Measurements from ENCODE around the gene POU2AF3.
"Not testable (repeated sequence)": the region's sequence is repeated elsewhere in the genome, so short reads cannot be mapped to it uniquely, and the experiment has no call there.

POU2AF3 gene

GRCh38 chr11:111285189-111286091, 12.9 kb upstream of the POU2AF3 start:
- Mint-ChIP-seq H3K27me3 (ENCODE audit: low read depth) (no peaks in the 10 kb centered on the region), H3K4me3 (no peak overlapping the region), H3K4me1 (ENCODE audit: low read depth) (no peaks in the 10 kb centered on the region), H3K9me3 (no peaks in the 10 kb centered on the region), H3K27ac (no peak overlapping the region), H3K36me3 (ENCODE audit: low read depth) (no peaks in the 10 kb centered on the region)

GRCh38 chr11:111291764-111292163, 6.6 kb upstream of the POU2AF3 start:
- no peak overlapping the region for H3K4me3 Mint-ChIP-seq
- H3K36me3 Mint-ChIP-seq (ENCODE audit: low read depth), result no peaks in the 10 kb centered on the region
- no peak overlapping the region for H3K27ac Mint-ChIP-seq
- no peaks in the 10 kb centered on the region for H3K4me1 Mint-ChIP-seq (ENCODE audit: low read depth)
- H3K9me3 Mint-ChIP-seq, result no peaks in the 10 kb centered on the region
- H3K27me3 Mint-ChIP-seq (ENCODE audit: low read depth), result peaks cover 7% of the 10 kb centered on the region

- H3K36me3 Mint-ChIP-seq (ENCODE audit: low read depth); H3K4me3 Mint-ChIP-seq; H3K9me3 Mint-ChIP-seq; H3K27ac Mint-ChIP-seq; H3K4me1 Mint-ChIP-seq (ENCODE audit: low read depth): not testable (repeated sequence)
- H3K27me3 Mint-ChIP-seq (ENCODE audit: low read depth), result peaks cover 11% of the 10 kb centered on the region
Measured at GRCh38 chr11:111292408-111292807, 5.9 kb upstream of the POU2AF3 start.

- H3K27ac Mint-ChIP-seq, result no peak overlapping the region
Measured at GRCh38 chr11:111296196-111296595, 2.1 kb upstream of the POU2AF3 start.

DNA sequence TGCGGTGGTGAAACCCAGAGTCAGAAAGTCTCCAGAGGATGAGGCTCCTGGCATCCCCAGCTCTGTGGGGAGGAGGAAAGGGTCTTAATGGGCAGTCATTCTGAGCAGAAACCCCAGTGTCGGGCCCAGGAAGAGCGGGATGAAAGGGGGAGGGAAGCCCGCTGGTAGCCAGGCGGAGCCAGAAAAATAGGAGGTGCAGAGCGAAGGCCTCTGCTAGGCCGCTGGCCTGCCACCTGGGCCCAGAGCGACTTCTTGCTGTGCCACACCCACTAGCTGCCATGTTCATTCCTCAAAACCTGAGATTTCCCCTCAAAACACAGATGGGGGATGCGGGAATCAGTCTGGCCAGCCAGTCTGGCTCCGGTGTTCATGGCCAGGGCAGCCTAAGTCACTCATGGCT, 650 bp upstream of the POU2AF3 start:
- H3K36me3 Mint-ChIP-seq (ENCODE audit: low read depth), result no peaks in the 10 kb centered on the region
- peaks cover 3% of the 10 kb centered on the region for H3K4me1 Mint-ChIP-seq (ENCODE audit: low read depth)
- H3K4me3 Mint-ChIP-seq, result no peak overlapping the region
- H3K27me3 Mint-ChIP-seq (ENCODE audit: low read depth), result peaks cover 51% of the 10 kb centered on the region
- H3K27ac Mint-ChIP-seq, result no peak overlapping the region
- H3K9me3 Mint-ChIP-seq, result no peaks in the 10 kb centered on the region

More at GRCh38 chr11:111296196-111296595, 2.1 kb upstream of the POU2AF3 start:
- Mint-ChIP-seq H3K36me3 (ENCODE audit: low read depth) (no peaks in the 10 kb centered on the region), H3K4me1 (ENCODE audit: low read depth) (peaks cover 3% of the 10 kb centered on the region), H3K4me3 (no peak overlapping the region), H3K9me3 (no peaks in the 10 kb centered on the region), H3K27me3 (ENCODE audit: low read depth) (peaks cover 38% of the 10 kb centered on the region)

DNA sequence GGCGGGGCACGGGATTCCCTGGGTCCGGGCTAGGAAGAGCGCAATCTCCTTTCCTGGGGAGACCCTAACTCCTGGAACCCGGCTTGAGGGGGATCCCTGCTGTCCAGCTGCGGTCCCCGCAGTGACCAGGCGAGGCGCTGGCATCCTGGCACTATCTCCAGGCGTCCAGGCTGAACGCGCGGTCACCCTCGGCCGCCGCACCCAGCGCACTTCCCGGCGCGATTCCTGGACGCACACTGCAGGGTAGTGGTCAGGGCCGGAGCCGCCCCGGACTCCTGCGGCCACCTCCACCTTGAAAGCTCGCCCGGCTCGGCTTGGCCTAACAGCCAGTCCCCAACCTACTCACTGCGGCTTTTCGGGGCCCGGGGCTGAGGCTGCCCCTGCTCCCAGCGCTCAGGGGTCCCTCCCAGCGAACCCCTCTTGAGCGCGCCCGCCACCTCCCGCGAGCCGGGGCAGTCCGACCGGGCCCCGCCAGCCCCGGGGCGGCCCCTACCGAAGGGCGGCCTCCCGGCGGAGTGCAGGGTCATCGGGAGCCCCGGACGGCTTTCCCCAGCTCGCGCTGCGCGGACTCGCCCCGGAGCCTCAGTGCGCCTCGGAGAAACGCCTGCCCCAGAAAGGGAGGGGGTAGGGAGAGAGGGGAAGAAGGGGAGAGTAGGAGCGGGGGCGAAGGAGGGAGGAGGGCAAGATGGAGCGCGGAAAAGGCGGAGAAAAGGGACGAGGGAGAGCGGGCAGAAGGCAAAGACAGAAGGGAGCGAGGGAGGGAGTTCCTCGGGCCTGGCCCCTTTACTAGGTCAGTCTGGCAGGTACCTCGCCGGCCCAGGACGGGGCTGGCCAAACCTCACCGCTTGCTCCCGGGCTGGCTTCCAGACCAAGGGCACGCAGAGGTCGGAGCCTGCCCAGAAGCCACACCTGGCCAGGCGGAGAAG, 1.0 kb downstream of the POU2AF3 start:
- no peak overlapping the region for H3K4me3 Mint-ChIP-seq
- H3K36me3 Mint-ChIP-seq (ENCODE audit: low read depth), result no peaks in the 10 kb centered on the region
- peaks cover 57% of the 10 kb centered on the region for H3K27me3 Mint-ChIP-seq (ENCODE audit: low read depth)
- H3K4me1 Mint-ChIP-seq (ENCODE audit: low read depth), result peaks cover 3% of the 10 kb centered on the region
- H3K27ac Mint-ChIP-seq, result no peak overlapping the region
- H3K9me3 Mint-ChIP-seq, result no peaks in the 10 kb centered on the region

DNA sequence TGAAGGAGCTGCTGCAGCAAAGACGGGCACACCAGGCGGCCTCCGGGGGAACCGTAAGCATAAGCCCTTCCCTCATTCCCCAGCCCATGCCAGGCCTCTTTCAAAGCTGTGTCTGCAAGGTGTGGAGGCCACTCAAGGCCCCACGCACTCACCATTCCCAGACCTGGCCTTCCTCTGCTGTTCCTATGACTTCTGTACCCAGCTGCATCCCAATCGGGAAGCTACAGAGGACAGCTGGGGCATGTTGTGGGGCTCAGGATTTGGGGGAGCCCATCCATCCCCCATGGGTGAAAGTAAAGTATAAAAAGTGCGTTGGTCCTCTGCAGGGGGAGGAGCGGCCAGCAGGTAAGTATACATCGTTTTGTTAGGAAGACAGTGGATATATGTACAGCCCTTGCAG, 2.2 kb downstream of the POU2AF3 start:
- H3K4me3 Mint-ChIP-seq, result no peak overlapping the region
- H3K4me1 Mint-ChIP-seq (ENCODE audit: low read depth), result peaks cover 3% of the 10 kb centered on the region
- no peaks in the 10 kb centered on the region for H3K9me3 Mint-ChIP-seq
- peaks cover 69% of the 10 kb centered on the region for H3K27me3 Mint-ChIP-seq (ENCODE audit: low read depth)
- H3K36me3 Mint-ChIP-seq (ENCODE audit: low read depth), result no peaks in the 10 kb centered on the region
- H3K27ac Mint-ChIP-seq, result no peak overlapping the region

DNA sequence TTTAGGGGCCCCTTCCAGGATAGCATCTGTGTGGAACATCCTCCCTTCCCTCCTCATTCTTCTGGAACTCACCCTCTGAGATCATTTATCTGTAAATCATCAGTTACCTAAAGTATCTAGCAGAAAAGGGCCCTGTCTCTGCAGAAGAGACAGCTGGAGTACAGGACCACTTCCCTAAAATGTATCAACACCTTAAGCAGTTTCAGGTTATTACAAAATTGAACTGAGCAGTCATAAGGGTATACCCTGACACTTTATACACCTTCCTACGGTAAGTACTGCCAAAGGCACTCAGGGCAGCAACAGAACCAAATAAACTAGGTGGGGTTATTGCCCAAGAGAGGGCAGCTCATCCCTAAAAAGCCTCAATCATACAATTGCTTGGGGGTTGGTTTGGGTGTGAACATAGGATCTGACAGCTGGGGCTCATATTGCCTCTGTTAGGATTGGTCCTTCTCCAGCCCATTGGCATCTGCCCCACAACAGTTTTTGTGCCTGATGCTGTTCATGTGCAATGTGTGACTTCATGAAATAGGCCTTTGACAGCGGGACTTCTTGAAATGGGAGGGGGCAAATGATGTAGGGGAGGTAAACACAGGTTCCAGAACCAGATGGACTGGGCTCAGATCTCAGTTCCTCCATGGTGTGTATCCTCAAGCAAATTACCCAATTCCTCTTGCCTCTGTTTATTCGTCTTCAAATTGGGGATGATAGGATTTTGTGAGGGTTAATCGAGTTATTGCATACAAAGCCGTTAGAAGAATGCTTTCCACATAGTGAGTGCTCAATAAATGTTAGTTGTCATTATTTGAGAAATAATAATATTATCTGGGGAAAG, 2.9 kb downstream of the POU2AF3 start:
- H3K36me3 Mint-ChIP-seq (ENCODE audit: low read depth), result no peaks in the 10 kb centered on the region
- H3K4me3 Mint-ChIP-seq, result no peak overlapping the region
- H3K9me3 Mint-ChIP-seq, result no peaks in the 10 kb centered on the region
- no peak overlapping the region for H3K27ac Mint-ChIP-seq
- peaks cover 3% of the 10 kb centered on the region for H3K4me1 Mint-ChIP-seq (ENCODE audit: low read depth)
- H3K27me3 Mint-ChIP-seq (ENCODE audit: low read depth), result peaks cover 75% of the 10 kb centered on the region

DNA sequence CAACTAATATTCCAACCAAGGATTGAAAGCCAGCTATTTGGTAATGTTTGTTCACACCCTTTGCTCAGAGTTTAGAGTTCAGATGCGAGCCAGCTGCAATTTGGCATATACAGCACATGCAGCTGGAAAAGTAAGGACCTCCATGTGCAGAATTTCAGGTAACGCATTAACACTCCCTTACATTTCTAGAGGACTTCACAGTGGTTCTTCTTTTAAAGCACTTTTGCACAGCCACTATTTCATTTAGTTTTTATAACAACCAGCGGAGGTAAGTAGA, 3.4 kb downstream of the POU2AF3 start:
- H3K4me1 Mint-ChIP-seq (ENCODE audit: low read depth), result peaks cover 3% of the 10 kb centered on the region
- no peaks in the 10 kb centered on the region for H3K36me3 Mint-ChIP-seq (ENCODE audit: low read depth)
- H3K27me3 Mint-ChIP-seq (ENCODE audit: low read depth), result peaks cover 78% of the 10 kb centered on the region
- no peak overlapping the region for H3K4me3 Mint-ChIP-seq
- H3K9me3 Mint-ChIP-seq, result no peaks in the 10 kb centered on the region
- no peak overlapping the region for H3K27ac Mint-ChIP-seq

DNA sequence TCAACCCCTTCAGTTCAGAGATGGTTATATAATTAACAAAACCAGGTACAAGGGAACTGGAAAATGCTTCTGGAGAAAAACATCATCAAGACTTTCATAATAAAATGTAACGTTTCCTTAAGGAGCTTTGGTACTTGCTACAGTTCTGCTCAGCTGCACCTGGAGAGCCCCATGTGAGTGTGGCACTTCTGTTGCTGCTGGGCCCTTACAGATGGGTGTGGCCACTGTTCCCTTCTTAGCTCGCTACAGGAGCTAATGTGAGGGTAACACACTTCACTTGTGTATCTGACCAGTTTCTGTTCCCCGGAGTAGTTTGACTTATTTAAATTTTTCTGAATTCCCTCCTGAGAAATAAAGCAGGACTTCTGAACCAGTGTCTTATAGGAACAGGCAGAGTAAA, 4.0 kb downstream of the POU2AF3 start:
- Mint-ChIP-seq H3K4me3 (no peak overlapping the region), H3K4me1 (ENCODE audit: low read depth) (peaks cover 3% of the 10 kb centered on the region), H3K27ac (no peak overlapping the region)

DNA sequence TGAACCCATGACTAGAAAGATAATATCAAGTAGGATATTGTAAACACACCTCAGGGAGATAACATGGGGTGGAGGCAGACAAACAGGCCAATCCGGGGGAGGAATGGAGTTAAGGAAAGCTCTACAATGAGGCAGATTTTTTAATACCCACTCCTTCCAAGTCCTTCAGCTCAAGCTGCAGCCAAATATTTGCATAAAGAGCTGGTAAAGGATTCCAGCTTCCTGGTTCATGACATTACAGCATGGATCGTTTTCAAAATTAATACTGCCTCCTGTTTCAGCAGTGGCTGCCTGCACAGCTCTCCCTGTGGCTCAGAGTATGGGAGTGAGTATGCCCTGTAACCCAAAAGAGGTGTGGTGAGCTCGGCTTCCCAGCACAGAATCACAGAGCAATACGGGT, 5.1 kb downstream of the POU2AF3 start:
- Mint-ChIP-seq H3K4me3 (no peak overlapping the region), H3K27me3 (ENCODE audit: low read depth) (peaks cover 69% of the 10 kb centered on the region), H3K27ac (no peak overlapping the region), H3K4me1 (ENCODE audit: low read depth) (no peaks in the 10 kb centered on the region), H3K36me3 (ENCODE audit: low read depth) (no peaks in the 10 kb centered on the region), H3K9me3 (no peaks in the 10 kb centered on the region)

More for the DNA sequence above, 4.0 kb downstream of the POU2AF3 start:
- H3K36me3 Mint-ChIP-seq (ENCODE audit: low read depth), result no peaks in the 10 kb centered on the region
- H3K27me3 Mint-ChIP-seq (ENCODE audit: low read depth), result peaks cover 80% of the 10 kb centered on the region
- H3K9me3 Mint-ChIP-seq, result no peaks in the 10 kb centered on the region

DNA sequence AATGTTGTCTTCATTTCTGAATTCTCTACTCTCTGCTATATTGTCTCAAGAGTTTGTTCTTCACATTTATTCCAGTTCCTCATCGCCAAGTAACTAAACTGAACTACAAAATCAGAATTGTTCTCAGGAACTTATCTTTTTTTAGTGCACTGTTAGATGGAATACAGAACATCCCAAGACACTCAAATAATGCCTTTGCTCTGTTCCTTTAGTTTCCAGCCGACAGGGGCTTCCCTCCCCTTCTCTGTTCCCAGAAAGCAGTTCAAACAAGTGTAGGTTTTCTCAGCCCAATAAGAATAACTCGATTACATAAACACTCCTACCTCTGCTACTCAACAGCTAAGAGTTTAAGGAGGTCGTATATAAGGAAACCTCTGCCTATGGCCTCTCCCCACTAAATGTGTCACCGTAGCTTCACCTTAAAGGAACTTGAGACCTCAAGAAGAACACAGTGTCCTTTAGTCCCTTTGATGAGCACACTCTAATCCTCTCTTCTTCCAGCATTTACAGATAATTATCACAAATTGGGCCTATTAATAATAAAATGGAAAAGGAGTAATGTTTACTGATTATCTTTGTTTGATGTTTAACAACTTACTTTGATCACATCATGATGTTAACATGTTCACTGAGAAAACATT, 6.9 kb downstream of the POU2AF3 start:
- no peaks in the 10 kb centered on the region for H3K4me1 Mint-ChIP-seq (ENCODE audit: low read depth)
- no peaks in the 10 kb centered on the region for H3K9me3 Mint-ChIP-seq
- H3K36me3 Mint-ChIP-seq (ENCODE audit: low read depth), result no peaks in the 10 kb centered on the region
- H3K4me3 Mint-ChIP-seq, result no peak overlapping the region
- H3K27me3 Mint-ChIP-seq (ENCODE audit: low read depth), result peaks cover 61% of the 10 kb centered on the region
- H3K27ac Mint-ChIP-seq, result no peak overlapping the region

DNA sequence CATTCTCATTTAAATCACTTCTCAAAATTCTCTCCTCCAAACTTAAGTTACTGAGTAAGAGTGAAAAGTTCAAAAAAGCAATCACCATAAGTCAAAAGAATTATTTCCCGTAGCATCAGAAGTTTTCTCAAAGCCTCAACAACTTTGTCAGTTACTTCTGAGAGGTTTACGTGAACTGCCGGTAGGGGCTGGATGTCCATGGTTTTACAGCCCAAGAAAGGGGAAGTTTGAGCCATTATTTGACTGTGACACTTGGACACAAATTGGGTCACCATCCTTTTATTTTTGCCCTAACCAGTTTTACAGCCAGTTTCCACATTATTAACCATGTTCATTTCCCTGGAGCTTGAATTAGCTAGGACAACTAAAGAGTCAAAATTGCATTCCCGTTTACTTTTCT, 7.5 kb downstream of the POU2AF3 start:
- Mint-ChIP-seq H3K4me3 (no peak overlapping the region), H3K27ac (no peak overlapping the region), H3K36me3 (ENCODE audit: low read depth) (no peaks in the 10 kb centered on the region), H3K4me1 (ENCODE audit: low read depth) (no peaks in the 10 kb centered on the region), H3K27me3 (ENCODE audit: low read depth) (peaks cover 55% of the 10 kb centered on the region), H3K9me3 (no peaks in the 10 kb centered on the region)

DNA sequence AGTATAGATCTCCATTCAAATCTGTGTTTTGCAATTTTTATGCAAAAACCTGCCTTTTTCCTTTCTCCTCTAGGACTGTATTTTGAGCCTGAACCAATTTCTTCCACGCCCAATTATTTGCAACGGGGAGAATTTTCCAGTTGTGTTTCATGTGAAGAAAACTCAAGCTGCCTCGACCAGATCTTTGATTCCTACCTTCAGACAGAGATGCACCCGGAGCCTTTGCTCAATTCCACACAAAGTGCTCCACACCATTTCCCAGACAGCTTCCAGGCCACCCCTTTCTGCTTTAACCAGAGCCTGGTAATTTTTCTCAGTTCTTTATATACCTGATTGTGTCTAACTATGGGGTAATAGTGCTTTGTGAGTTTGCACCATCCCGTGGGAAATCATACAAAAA, 8.0 kb downstream of the POU2AF3 start:
- Mint-ChIP-seq H3K27ac (no peak overlapping the region), H3K4me3 (no peak overlapping the region)

More for the DNA sequence above, 8.0 kb downstream of the POU2AF3 start:
- Mint-ChIP-seq H3K9me3 (no peaks in the 10 kb centered on the region), H3K27me3 (ENCODE audit: low read depth) (peaks cover 51% of the 10 kb centered on the region), H3K36me3 (ENCODE audit: low read depth) (no peaks in the 10 kb centered on the region), H3K4me1 (ENCODE audit: low read depth) (no peaks in the 10 kb centered on the region)

All from T-helper 1 cell treated with Interleukin-12 subunit alpha and Interleukin-12 subunit beta and Interleukin-4 antibody, amounts not matched to agents 30 μg/mL and 1 μg/mL, for 36 hours (primary cell).